WTC11 (cell line): Measurements from ENCODE around the gene C3orf70. TPM values are rescaled to one million over a fixed set of nuclear protein-coding genes. Genes with fewer than 3 reads are reported as not detected.

Experiments
- ATAC-seq: fragments of 200-7000 bp; cut with Tn5 transposase; 2 replicates; pipeline ENCODE4 v1.10.0; 2021; ENCODE audit warnings: mild to moderate bottlenecking, moderate library complexity
- CTCF ChIA-PET: fragments of 300-600 bp; sonication (Branson Sonifier 250); formaldehyde crosslinking; loops from one replicate; lab custom pipeline; 2021; ENCODE audit warnings: antibody characterized with exemption; lab: Charles Lee
- POLR2A ChIA-PET: fragments of 350-600 bp; sonication (Branson Sonifier 250); formaldehyde crosslinking; loops from one replicate; lab custom pipeline; 2021; ENCODE audit warnings: antibody characterized with exemption; lab: Charles Lee
- DNase-seq: peaks from one replicate; pipeline ENCODE4 v3.0.0; 2021; ENCODE audit warnings: low spot score
- H3K27ac Mint-ChIP-seq: 2 replicates; pipeline ENCODE4 v1.8.0; 2021; ENCODE audit warnings: mixed read lengths
- H3K27me3 Mint-ChIP-seq: 2 replicates; pipeline ENCODE4 v1.8.0; 2021; ENCODE audit warnings: low read depth, mild to moderate bottlenecking, moderate library complexity, mixed read lengths
- H3K36me3 Mint-ChIP-seq: 2 replicates; pipeline ENCODE4 v1.8.0; 2021; ENCODE audit warnings: mixed read lengths
- H3K4me1 Mint-ChIP-seq: 2 replicates; pipeline ENCODE4 v1.8.0; 2022; ENCODE audit warnings: mixed read lengths
- H3K4me3 Mint-ChIP-seq: 2 replicates; pipeline ENCODE4 v1.8.0; 2021; ENCODE audit warnings: mild to moderate bottlenecking, moderate library complexity, mixed read lengths
- H3K9me3 Mint-ChIP-seq: 2 replicates; pipeline ENCODE4 v1.8.0; 2021; ENCODE audit warnings: mixed read lengths
- AR ChIP-seq: fragments of 250-450 bp; sonication (Bioruptor Pico); IDR thresholded peaks from 2 replicates; pipeline ENCODE4 v1.9.0; 2021; ENCODE audit warnings: mild to moderate bottlenecking
- ATF6 ChIP-seq: sonication (generic); formaldehyde crosslinking; IDR thresholded peaks from 2 replicates; pipeline ENCODE4 v1.8.1; 2023; ENCODE audit warnings: mild to moderate bottlenecking, missing genetic modification reagents
- E2F1 ChIP-seq: sonication (generic); formaldehyde crosslinking; IDR thresholded peaks from 2 replicates; pipeline ENCODE4 v1.8.0; 2022; ENCODE audit warnings: mild to moderate bottlenecking, missing genetic modification reagents
- E2F5 ChIP-seq: sonication (generic); formaldehyde crosslinking; IDR thresholded peaks from 2 replicates; pipeline ENCODE4 v1.8.1; 2022; ENCODE audit warnings: mild to moderate bottlenecking, moderate library complexity, missing genetic modification reagents
- ESRRA ChIP-seq: sonication (generic); formaldehyde crosslinking; IDR thresholded peaks from 2 replicates; pipeline ENCODE4 v1.8.1; 2022; ENCODE audit warnings: mild to moderate bottlenecking, missing genetic modification reagents, borderline replicate concordance
- HMGXB4 ChIP-seq: sonication (generic); formaldehyde crosslinking; IDR thresholded peaks from 2 replicates; pipeline ENCODE4 v1.8.1; 2023; ENCODE audit warnings: mild to moderate bottlenecking, moderate library complexity, missing genetic modification reagents
- IRF1 ChIP-seq: sonication (generic); formaldehyde crosslinking; IDR thresholded peaks from 2 replicates; pipeline ENCODE4 v1.8.0; 2023; ENCODE audit warnings: missing genetic modification reagents
- JUN ChIP-seq: sonication (generic); formaldehyde crosslinking; IDR thresholded peaks from 2 replicates; pipeline ENCODE4 v1.8.0; 2023; ENCODE audit warnings: mild to moderate bottlenecking, missing genetic modification reagents
- MAX ChIP-seq: sonication (generic); formaldehyde crosslinking; IDR thresholded peaks from 2 replicates; pipeline ENCODE4 v1.8.0; 2022; ENCODE audit warnings: mild to moderate bottlenecking, missing genetic modification reagents
- MLX ChIP-seq: sonication (generic); formaldehyde crosslinking; IDR thresholded peaks from 2 replicates; pipeline ENCODE4 v1.8.1; 2023; ENCODE audit warnings: mild to moderate bottlenecking, missing genetic modification reagents, moderate library complexity
- NR2C2 ChIP-seq: sonication (generic); formaldehyde crosslinking; IDR thresholded peaks from 2 replicates; pipeline ENCODE4 v1.8.0; 2022; ENCODE audit warnings: mild to moderate bottlenecking, missing genetic modification reagents
- PRDM15 ChIP-seq: sonication (generic); formaldehyde crosslinking; IDR thresholded peaks from 2 replicates; pipeline ENCODE4 v1.8.0; 2022; ENCODE audit warnings: missing genetic modification reagents
- TEAD4 ChIP-seq: sonication (generic); formaldehyde crosslinking; IDR thresholded peaks from 2 replicates; pipeline ENCODE4 v1.8.0; 2022; ENCODE audit warnings: mild to moderate bottlenecking, missing genetic modification reagents
- TP53 ChIP-seq: sonication (generic); formaldehyde crosslinking; IDR thresholded peaks from 2 replicates; pipeline ENCODE4 v1.8.1; 2023; ENCODE audit warnings: mild to moderate bottlenecking, missing genetic modification reagents
- USF1 ChIP-seq: sonication (generic); formaldehyde crosslinking; IDR thresholded peaks from 2 replicates; pipeline ENCODE4 v1.8.0; 2022; ENCODE audit warnings: mild to moderate bottlenecking, missing genetic modification reagents
- ZNF232 ChIP-seq: sonication (generic); formaldehyde crosslinking; IDR thresholded peaks from 2 replicates; pipeline ENCODE4 v1.8.0; 2022; ENCODE audit warnings: mild to moderate bottlenecking, missing genetic modification reagents
- ZNF416 ChIP-seq: fragments of 250-450 bp; sonication (Bioruptor Pico); IDR thresholded peaks from 2 replicates; pipeline ENCODE4 v1.9.0; 2021; ENCODE audit warnings: mild to moderate bottlenecking, inconsistent platforms
- ZSCAN18 ChIP-seq: fragments of 250-450 bp; sonication (Bioruptor Pico); IDR thresholded peaks from 2 replicates; pipeline ENCODE4 v2.1.2; 2022; ENCODE audit warnings: mild to moderate bottlenecking, moderate library complexity
- total RNA-seq: library from RNA; stranded (reverse); gene quantifications from 3 replicates; pipeline ENCODE4 v1.2.3, GENCODE V29; 2021

The C3orf70 gene
- total RNA-seq, 1 experiment from 2014 or later, result 0.70 TPM

GRCh38 chr3:185129083-185129482 lies 23.8 kb downstream of the C3orf70 start:
- POLR2A ChIA-PET, result no interaction called here
- no peaks in the 10 kb centered on the region for H3K9me3 Mint-ChIP-seq
- TF ChIP-seq ATF6 (CRISPR knock-in tag) (no peak), NR2C2 (no peak), TP53 (no peak), JUN (no peak), ZSCAN18 (CRISPR knock-in tag) (no peak), MAX (CRISPR knock-in tag) (no peak)

GRCh38 chr3:185126201-185126600 lies 26.7 kb downstream of the C3orf70 start:
- H3K4me3 Mint-ChIP-seq, result no peak overlapping the region
- H3K36me3 Mint-ChIP-seq, result no peaks in the 10 kb centered on the region
- CTCF ChIA-PET, result no interaction called here
- H3K9me3 Mint-ChIP-seq, result peaks cover 3% of the 10 kb centered on the region; the same call in 1 of the 2 replicates
- TF ChIP-seq ZNF232 (CRISPR knock-in tag), result no peak
- TF ChIP-seq AR, result no peak
- TF ChIP-seq E2F5, result no peak
- no peak for TF ChIP-seq TP53
- no peak for TF ChIP-seq HMGXB4 (CRISPR knock-in tag)
- TF ChIP-seq PRDM15 (CRISPR knock-in tag), result no peak
- TF ChIP-seq USF1 (CRISPR knock-in tag), result no peak
- TF ChIP-seq TEAD4 (CRISPR knock-in tag), result no peak
- no peak for TF ChIP-seq ZNF416 (CRISPR knock-in tag)
- no peak for TF ChIP-seq MLX
- no peak for TF ChIP-seq ESRRA (CRISPR knock-in tag)
- TF ChIP-seq IRF1 (CRISPR knock-in tag), result no peak
- no peak for TF ChIP-seq E2F1 (CRISPR knock-in tag)
- H3K4me1 Mint-ChIP-seq, result no peaks in the 10 kb centered on the region
- H3K27ac Mint-ChIP-seq, result no peak overlapping the region
- DNase-seq (no peak), ATAC-seq (no peak)
- H3K27me3 Mint-ChIP-seq, result no peaks in the 10 kb centered on the region
- POLR2A ChIA-PET, result no interaction called here

More at GRCh38 chr3:185129083-185129482, 23.8 kb downstream of the C3orf70 start:
- no peaks in the 10 kb centered on the region for H3K27me3 Mint-ChIP-seq
- no peaks in the 10 kb centered on the region for H3K4me1 Mint-ChIP-seq
- CTCF ChIA-PET, result no interaction called here
- ATAC-seq (no peak), DNase-seq (no peak)
- no peak overlapping the region for H3K4me3 Mint-ChIP-seq
- no peak overlapping the region for H3K27ac Mint-ChIP-seq
- H3K36me3 Mint-ChIP-seq, result no peaks in the 10 kb centered on the region
